ENCODE measurements around the gene ITPR1. TPM values are rescaled to one million over a fixed set of nuclear protein-coding genes. Genes with fewer than 3 reads are reported as not detected.

ITPR1 gene
- total RNA-seq, 4 donors from 2014 or later: 9.5 to 24.1 (median 17.5) TPM

- no peak overlapping the region for H3K4me3 ChIP-seq (ENCODE audit: low read depth, poor library complexity, severe bottlenecking)
- WGBS, 2 donors: 68 to 81% methylated on average over 1 of the region's 1 CpG
- no peak for TF ChIP-seq POLR2A (IDR thresholded peaks at IDR 0.05)
- TF ChIP-seq, protein P1, sequence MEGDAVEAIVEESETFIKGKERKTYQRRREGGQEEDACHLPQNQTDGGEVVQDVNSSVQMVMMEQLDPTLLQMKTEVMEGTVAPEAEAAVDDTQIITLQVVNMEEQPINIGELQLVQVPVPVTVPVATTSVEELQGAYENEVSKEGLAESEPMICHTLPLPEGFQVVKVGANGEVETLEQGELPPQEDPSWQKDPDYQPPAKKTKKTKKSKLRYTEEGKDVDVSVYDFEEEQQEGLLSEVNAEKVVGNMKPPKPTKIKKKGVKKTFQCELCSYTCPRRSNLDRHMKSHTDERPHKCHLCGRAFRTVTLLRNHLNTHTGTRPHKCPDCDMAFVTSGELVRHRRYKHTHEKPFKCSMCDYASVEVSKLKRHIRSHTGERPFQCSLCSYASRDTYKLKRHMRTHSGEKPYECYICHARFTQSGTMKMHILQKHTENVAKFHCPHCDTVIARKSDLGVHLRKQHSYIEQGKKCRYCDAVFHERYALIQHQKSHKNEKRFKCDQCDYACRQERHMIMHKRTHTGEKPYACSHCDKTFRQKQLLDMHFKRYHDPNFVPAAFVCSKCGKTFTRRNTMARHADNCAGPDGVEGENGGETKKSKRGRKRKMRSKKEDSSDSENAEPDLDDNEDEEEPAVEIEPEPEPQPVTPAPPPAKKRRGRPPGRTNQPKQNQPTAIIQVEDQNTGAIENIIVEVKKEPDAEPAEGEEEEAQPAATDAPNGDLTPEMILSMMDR (IDR thresholded peaks at IDR 0.05): no peak
- no peak for DNase-seq (ENCODE audit: low spot score in 2 of 2)
- intact Hi-C loops (cut with DNase I; ENCODE audit: low total_unique reads): no loop called here
These were observed 21.8 kb downstream of the ITPR1 start for GRCh38 chr3:4514916-4515315.

GRCh38 chr3:4515916-4516579, 22.9 kb downstream of the ITPR1 start:
- no peak overlapping the region for H3K4me3 ChIP-seq (ENCODE audit: low read depth, poor library complexity, severe bottlenecking)
- TF ChIP-seq, protein P1 (IDR thresholded peaks at IDR 0.05): no peak
- TF ChIP-seq POLR2A (IDR thresholded peaks at IDR 0.05): no peak
- DNase-seq (ENCODE audit: low spot score in 2 of 2): no peak
- 43 to 50% methylated on average over 7 of the region's 7 CpGs for WGBS, 2 donors
- intact Hi-C loops (cut with DNase I; ENCODE audit: low total_unique reads): no loop called here

DNA sequence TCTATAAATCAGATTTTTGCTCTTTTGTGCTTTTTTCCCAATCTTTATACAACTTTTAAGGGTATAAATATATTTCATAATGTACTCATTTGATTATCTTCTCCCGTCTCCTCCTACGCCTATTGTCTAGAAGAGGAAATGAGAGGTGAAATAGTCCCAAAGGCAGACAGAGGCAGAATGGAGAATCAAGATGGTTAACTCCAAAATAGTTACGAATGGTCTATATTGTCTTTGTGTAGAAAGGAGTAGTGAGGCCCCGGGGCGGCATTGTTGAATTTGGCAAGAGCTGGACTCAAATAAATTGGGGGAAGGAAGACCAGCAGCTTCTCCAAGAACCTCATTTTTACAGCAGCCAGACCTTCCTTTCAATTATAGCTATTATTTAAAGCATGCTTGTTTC, 23.9 kb downstream of the ITPR1 start:
- intact Hi-C loops (cut with DNase I; ENCODE audit: low total_unique reads): no loop called here

GRCh38 chr3:4517643-4518311, 24.6 kb downstream of the ITPR1 start:
- intact Hi-C loops (cut with DNase I; ENCODE audit: low total_unique reads): no loop called here
- no peak overlapping the region for H3K4me3 ChIP-seq (ENCODE audit: low read depth, poor library complexity, severe bottlenecking)
- 37 to 42% methylated on average over 3 of the region's 3 CpGs for WGBS, 2 donors
- DNase-seq (ENCODE audit: low spot score in 2 of 2): no peak
- TF ChIP-seq, protein P1 (IDR thresholded peaks at IDR 0.05): no peak
- TF ChIP-seq POLR2A (IDR thresholded peaks at IDR 0.05): no peak

More for the DNA sequence above, 23.9 kb downstream of the ITPR1 start:
- no peak for TF ChIP-seq POLR2A (IDR thresholded peaks at IDR 0.05)
- TF ChIP-seq, protein P1 (IDR thresholded peaks at IDR 0.05): no peak
- 75 to 79% methylated on average over 5 of the region's 5 CpGs for WGBS, 2 donors
- no peak overlapping the region for H3K4me3 ChIP-seq (ENCODE audit: low read depth, poor library complexity, severe bottlenecking)
- no peak for DNase-seq (ENCODE audit: low spot score in 2 of 2)

DNA sequence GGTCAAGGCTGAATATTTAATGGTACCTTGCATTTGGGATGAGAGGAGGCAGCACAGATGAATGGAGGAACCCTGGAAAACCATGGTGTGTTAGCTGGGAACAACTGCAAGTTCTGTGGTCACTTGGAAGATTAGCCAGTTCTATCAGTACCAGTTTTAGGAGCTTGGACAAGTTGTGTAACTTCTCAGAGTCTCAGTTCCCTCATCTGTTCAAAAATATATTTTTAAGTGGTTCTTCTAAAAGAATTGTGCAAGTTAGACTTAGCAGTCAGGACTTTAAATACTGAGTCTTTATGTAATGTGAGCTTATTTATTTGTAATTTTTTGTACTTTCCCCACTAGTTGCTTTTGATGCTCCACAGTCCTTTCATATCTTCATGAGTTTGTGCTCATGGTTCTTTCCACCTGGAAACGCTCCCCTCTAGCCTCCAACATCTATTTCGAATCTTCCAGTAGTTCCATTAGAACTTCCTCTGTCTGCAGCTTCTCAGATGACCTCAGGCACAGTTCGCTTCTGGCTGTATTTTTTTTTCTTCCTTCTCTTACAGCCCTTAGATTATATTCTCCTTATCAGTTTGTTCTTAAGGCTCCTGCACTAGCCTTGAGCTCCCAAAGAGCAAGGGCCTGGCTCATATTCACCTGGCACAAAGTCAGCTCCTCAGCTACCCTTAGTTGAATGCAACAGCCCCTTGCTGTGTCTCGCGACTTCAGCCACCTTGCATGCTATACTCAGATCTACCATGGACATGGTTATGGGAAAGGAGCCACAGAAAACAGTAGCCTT, 27.1 kb downstream of the ITPR1 start:
- 82 to 88% methylated on average over 5 of the region's 5 CpGs for WGBS, 2 donors
- DNase-seq (ENCODE audit: low spot score in 2 of 2): no peak
- H3K4me3 ChIP-seq (ENCODE audit: low read depth, poor library complexity, severe bottlenecking): no peak overlapping the region
- intact Hi-C loops (cut with DNase I; ENCODE audit: low total_unique reads): no loop called here
- TF ChIP-seq, protein P1 (IDR thresholded peaks at IDR 0.05): no peak
- TF ChIP-seq POLR2A (IDR thresholded peaks at IDR 0.05): no peak
